ENCODE results near the gene BTBD8. TPM values are rescaled to one million over a fixed set of nuclear protein-coding genes. Genes with fewer than 3 reads are reported as not detected.

The BTBD8 gene
- total RNA-seq, 6 donors from 2014 or later: 0.76 to 17.8 (median 4.2) TPM

- H3K9me3 ChIP-seq: no peaks in the 10 kb centered on the region
- TF ChIP-seq, protein P1, sequence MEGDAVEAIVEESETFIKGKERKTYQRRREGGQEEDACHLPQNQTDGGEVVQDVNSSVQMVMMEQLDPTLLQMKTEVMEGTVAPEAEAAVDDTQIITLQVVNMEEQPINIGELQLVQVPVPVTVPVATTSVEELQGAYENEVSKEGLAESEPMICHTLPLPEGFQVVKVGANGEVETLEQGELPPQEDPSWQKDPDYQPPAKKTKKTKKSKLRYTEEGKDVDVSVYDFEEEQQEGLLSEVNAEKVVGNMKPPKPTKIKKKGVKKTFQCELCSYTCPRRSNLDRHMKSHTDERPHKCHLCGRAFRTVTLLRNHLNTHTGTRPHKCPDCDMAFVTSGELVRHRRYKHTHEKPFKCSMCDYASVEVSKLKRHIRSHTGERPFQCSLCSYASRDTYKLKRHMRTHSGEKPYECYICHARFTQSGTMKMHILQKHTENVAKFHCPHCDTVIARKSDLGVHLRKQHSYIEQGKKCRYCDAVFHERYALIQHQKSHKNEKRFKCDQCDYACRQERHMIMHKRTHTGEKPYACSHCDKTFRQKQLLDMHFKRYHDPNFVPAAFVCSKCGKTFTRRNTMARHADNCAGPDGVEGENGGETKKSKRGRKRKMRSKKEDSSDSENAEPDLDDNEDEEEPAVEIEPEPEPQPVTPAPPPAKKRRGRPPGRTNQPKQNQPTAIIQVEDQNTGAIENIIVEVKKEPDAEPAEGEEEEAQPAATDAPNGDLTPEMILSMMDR (IDR thresholded peaks at IDR 0.05): no peak
- no peak for TF ChIP-seq EP300 (IDR thresholded peaks at IDR 0.05)
- no peak for TF ChIP-seq POLR2AphosphoS5 (IDR thresholded peaks at IDR 0.05)
- TF ChIP-seq POLR2A (IDR thresholded peaks at IDR 0.05): no peak
These were observed 138.9 kb downstream of the BTBD8 start for GRCh38 chr1:92219028-92219427.

DNA sequence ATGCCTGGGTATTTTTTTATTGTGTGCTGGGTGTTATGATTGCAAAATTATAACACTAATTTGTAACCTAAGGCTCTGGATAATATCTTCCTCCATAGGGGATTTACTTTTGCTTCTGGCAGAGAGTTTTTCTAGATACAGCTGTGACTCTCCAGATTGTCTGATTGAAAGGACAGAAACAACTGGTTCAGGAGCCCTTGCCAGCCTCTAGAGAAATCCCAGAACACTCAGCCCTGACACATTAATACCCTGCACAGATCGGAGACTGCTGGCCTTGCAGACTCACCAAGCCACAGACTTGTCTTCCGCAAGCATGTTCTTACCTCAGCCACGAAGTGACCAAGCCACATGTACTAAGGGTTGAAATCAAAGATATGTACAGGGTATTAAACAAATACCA lies 148.3 kb downstream of the BTBD8 start:
- Histone ChIP-seq H3K27ac (no peak overlapping the region), H3K9me3 (no peaks in the 10 kb centered on the region), H3K4me3 (no peak overlapping the region), H3K27me3 (no peaks in the 10 kb centered on the region), H3K4me1 (no peaks in the 10 kb centered on the region), H3K36me3 (no peaks in the 10 kb centered on the region)
- ATAC-seq (ENCODE audit: low FRiP score in 2 of 2) (no peak), DNase-seq (no peak)
- TF ChIP-seq POLR2A (IDR thresholded peaks at IDR 0.05): no peak
- TF ChIP-seq EP300 (IDR thresholded peaks at IDR 0.05): no peak
- no peak for TF ChIP-seq POLR2AphosphoS5 (IDR thresholded peaks at IDR 0.05)
- TF ChIP-seq, protein P1 (IDR thresholded peaks at IDR 0.05): no peak
- WGBS, 2 donors: 80 to 89% methylated on average over 3 of the region's 3 CpGs

More at GRCh38 chr1:92219028-92219427, 138.9 kb downstream of the BTBD8 start:
- H3K27me3 ChIP-seq: no peaks in the 10 kb centered on the region
- H3K27ac ChIP-seq: no peak overlapping the region
- no peaks in the 10 kb centered on the region for H3K36me3 ChIP-seq
- no peak overlapping the region for H3K4me3 ChIP-seq
- DNase-seq (no peak), ATAC-seq (ENCODE audit: low FRiP score in 2 of 2) (no peak)
- no peaks in the 10 kb centered on the region for H3K4me1 ChIP-seq

GRCh38 chr1:92230736-92231135 lies 150.6 kb downstream of the BTBD8 start:
- no peaks in the 10 kb centered on the region for H3K27me3 ChIP-seq
- no peak for DNase-seq
- no peaks in the 10 kb centered on the region for H3K36me3 ChIP-seq
- H3K4me1 ChIP-seq: no peaks in the 10 kb centered on the region
- no peaks in the 10 kb centered on the region for H3K9me3 ChIP-seq
- no peak for ATAC-seq (ENCODE audit: low FRiP score in 2 of 2)
- TF ChIP-seq POLR2AphosphoS5 (IDR thresholded peaks at IDR 0.05): no peak
- TF ChIP-seq, protein P1 (IDR thresholded peaks at IDR 0.05): no peak
- no peak for TF ChIP-seq EP300 (IDR thresholded peaks at IDR 0.05)
- no peak for TF ChIP-seq POLR2A (IDR thresholded peaks at IDR 0.05)
- no peak overlapping the region for H3K27ac ChIP-seq
- WGBS, 2 donors: 88% methylated on average over 1 of the region's 1 CpG
- no peak overlapping the region for H3K4me3 ChIP-seq

Other genes with a start within 250 kb of the BTBD8 start
- gene TGFBR3, start 194.2 kb upstream of the BTBD8 start, total RNA-seq: 10 to 100 TPM; 33.5 to 78.3 (median 57.1) TPM
- not detected for gene BRDT, start 130.9 kb upstream of the BTBD8 start, total RNA-seq
- 1 to 10 TPM in 1 of 6 donors, under 1 TPM in 1, not detected in 4; 0.34 to 1.6 TPM for gene EPHX4, start 50.4 kb upstream of the BTBD8 start, total RNA-seq
- gene SETSIP, start 4.9 kb upstream of the BTBD8 start, total RNA-seq: not detected
- gene C1orf146, start 137.6 kb downstream of the BTBD8 start, total RNA-seq: not detected
- gene GLMN, start 218.6 kb downstream of the BTBD8 start, total RNA-seq: 10 to 100 TPM in 1 of 6 donors, 1 to 10 TPM in 5; 4.8 to 16.8 (median 6.0) TPM
- gene RPAP2, start 218.7 kb downstream of the BTBD8 start, total RNA-seq: 10 to 100 TPM in 2 of 6 donors, 1 to 10 TPM in 4; 3.6 to 15.8 (median 5.6) TPM